Measurements from ENCODE around the gene POM121.
"Not testable (repeated sequence)": the region's sequence is repeated elsewhere in the genome, so short reads cannot be mapped to it uniquely, and the experiment has no call there.

The POM121 gene

DNA sequence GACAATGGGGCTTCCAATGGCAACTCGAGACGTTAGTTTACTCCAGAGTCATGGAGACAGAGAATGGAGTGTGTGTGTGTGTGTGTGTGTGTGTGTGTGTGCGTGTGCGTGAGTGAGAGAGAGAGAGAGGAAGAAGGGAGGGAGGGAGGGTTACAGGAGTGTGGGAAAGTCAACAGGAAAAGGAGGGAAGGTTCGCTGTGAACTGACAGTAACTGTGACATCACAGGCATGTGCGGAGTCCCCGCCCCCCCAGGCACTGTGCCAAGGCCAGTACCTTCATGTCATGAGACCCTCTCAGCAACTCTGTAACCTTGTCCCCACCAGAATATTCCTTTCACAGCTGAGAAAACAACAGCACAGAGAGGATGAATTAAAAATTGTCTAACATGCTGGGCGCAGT lies 72.6 kb downstream of the POM121 start:
- DNase-seq (ENCODE audit: low read depth in 2 of 2) = not testable (repeated sequence)

- not testable (repeated sequence) for DNase-seq (ENCODE audit: low read depth in 2 of 2)
Observed at GRCh38 chr7:72997887-72998468, 73.1 kb downstream of the POM121 start.
